Measurements from ENCODE around the gene LRPAP1. TPM values are rescaled to one million over a fixed set of nuclear protein-coding genes. Genes with fewer than 3 reads are reported as not detected.
A peak's percentile ranks its signal among the peaks of the same experiment; 100 is the strongest.
"Not testable (repeated sequence)": the region's sequence is repeated elsewhere in the genome, so short reads cannot be mapped to it uniquely, and the experiment has no call there.

Gene LRPAP1, protein sequence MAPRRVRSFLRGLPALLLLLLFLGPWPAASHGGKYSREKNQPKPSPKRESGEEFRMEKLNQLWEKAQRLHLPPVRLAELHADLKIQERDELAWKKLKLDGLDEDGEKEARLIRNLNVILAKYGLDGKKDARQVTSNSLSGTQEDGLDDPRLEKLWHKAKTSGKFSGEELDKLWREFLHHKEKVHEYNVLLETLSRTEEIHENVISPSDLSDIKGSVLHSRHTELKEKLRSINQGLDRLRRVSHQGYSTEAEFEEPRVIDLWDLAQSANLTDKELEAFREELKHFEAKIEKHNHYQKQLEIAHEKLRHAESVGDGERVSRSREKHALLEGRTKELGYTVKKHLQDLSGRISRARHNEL
- total RNA-seq: 149 and 153 TPM in 2 replicates
- long read RNA-seq, full-length matches to known transcripts: 1,233 of 1,259 reads
- long read RNA-seq, partial matches to known transcripts: 4 of 1,259 reads
- long read RNA-seq, other reads (novel, unspliced or antisense): 22 of 1,259 reads

GRCh38 chr4:3531879-3532750 lies at the start of gene LRPAP1:
LRPAP1 (minus strand) TSS chr4:3532422; CDS start chr4:3532412, 10 bp downstream.
- H3K27ac Mint-ChIP-seq (ENCODE audit: unreplicated experiment): peak within 1 kb of the TSS; percentile 88
- H3K27me3 Mint-ChIP-seq (ENCODE audit: unreplicated experiment): peaks cover 2% of the 10 kb centered on the region
- H3K9me3 Mint-ChIP-seq (ENCODE audit: unreplicated experiment): no peaks in the 10 kb centered on the region
- DNase-seq (ENCODE audit: extremely low spot score, unreplicated experiment): peak; percentile 97
- peaks cover 16% of the 10 kb centered on the region for H3K4me1 Mint-ChIP-seq (ENCODE audit: unreplicated experiment)
- H3K36me3 Mint-ChIP-seq (ENCODE audit: unreplicated experiment): no peaks in the 10 kb centered on the region
- H3K4me3 Mint-ChIP-seq (ENCODE audit: unreplicated experiment): peak within 1 kb of the TSS; percentile 99
- TF ChIP-seq, protein P1, sequence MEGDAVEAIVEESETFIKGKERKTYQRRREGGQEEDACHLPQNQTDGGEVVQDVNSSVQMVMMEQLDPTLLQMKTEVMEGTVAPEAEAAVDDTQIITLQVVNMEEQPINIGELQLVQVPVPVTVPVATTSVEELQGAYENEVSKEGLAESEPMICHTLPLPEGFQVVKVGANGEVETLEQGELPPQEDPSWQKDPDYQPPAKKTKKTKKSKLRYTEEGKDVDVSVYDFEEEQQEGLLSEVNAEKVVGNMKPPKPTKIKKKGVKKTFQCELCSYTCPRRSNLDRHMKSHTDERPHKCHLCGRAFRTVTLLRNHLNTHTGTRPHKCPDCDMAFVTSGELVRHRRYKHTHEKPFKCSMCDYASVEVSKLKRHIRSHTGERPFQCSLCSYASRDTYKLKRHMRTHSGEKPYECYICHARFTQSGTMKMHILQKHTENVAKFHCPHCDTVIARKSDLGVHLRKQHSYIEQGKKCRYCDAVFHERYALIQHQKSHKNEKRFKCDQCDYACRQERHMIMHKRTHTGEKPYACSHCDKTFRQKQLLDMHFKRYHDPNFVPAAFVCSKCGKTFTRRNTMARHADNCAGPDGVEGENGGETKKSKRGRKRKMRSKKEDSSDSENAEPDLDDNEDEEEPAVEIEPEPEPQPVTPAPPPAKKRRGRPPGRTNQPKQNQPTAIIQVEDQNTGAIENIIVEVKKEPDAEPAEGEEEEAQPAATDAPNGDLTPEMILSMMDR (IDR thresholded peaks at IDR 0.05): no peak

GRCh38 chr4:3581334-3582090 lies 49.3 kb upstream of the LRPAP1 start:
- H3K36me3 Mint-ChIP-seq (ENCODE audit: unreplicated experiment); H3K27ac Mint-ChIP-seq (ENCODE audit: unreplicated experiment); DNase-seq (ENCODE audit: extremely low spot score, unreplicated experiment); H3K4me1 Mint-ChIP-seq (ENCODE audit: unreplicated experiment); H3K9me3 Mint-ChIP-seq (ENCODE audit: unreplicated experiment); H3K4me3 Mint-ChIP-seq (ENCODE audit: unreplicated experiment): not testable (repeated sequence)
- peaks cover 11% of the 10 kb centered on the region for H3K27me3 Mint-ChIP-seq (ENCODE audit: unreplicated experiment)

GRCh38 chr4:3580859-3581258 lies 48.6 kb upstream of the LRPAP1 start:
- H3K4me1 Mint-ChIP-seq (ENCODE audit: unreplicated experiment); H3K36me3 Mint-ChIP-seq (ENCODE audit: unreplicated experiment); DNase-seq (ENCODE audit: extremely low spot score, unreplicated experiment); H3K9me3 Mint-ChIP-seq (ENCODE audit: unreplicated experiment); H3K27ac Mint-ChIP-seq (ENCODE audit: unreplicated experiment); H3K4me3 Mint-ChIP-seq (ENCODE audit: unreplicated experiment): not testable (repeated sequence)
- H3K27me3 Mint-ChIP-seq (ENCODE audit: unreplicated experiment): peaks cover 11% of the 10 kb centered on the region

- H3K36me3 Mint-ChIP-seq (ENCODE audit: unreplicated experiment); DNase-seq (ENCODE audit: extremely low spot score, unreplicated experiment); H3K27ac Mint-ChIP-seq (ENCODE audit: unreplicated experiment); H3K9me3 Mint-ChIP-seq (ENCODE audit: unreplicated experiment); H3K4me1 Mint-ChIP-seq (ENCODE audit: unreplicated experiment); H3K4me3 Mint-ChIP-seq (ENCODE audit: unreplicated experiment): not testable (repeated sequence)
- peaks cover 14% of the 10 kb centered on the region for H3K27me3 Mint-ChIP-seq (ENCODE audit: unreplicated experiment)
Measured at GRCh38 chr4:3578527-3579144, 46.4 kb upstream of the LRPAP1 start.

- not testable (repeated sequence) for H3K4me1 Mint-ChIP-seq (ENCODE audit: unreplicated experiment); H3K27ac Mint-ChIP-seq (ENCODE audit: unreplicated experiment); H3K36me3 Mint-ChIP-seq (ENCODE audit: unreplicated experiment); DNase-seq (ENCODE audit: extremely low spot score, unreplicated experiment); H3K4me3 Mint-ChIP-seq (ENCODE audit: unreplicated experiment); H3K9me3 Mint-ChIP-seq (ENCODE audit: unreplicated experiment)
- peaks cover 14% of the 10 kb centered on the region for H3K27me3 Mint-ChIP-seq (ENCODE audit: unreplicated experiment)
Measured at GRCh38 chr4:3578052-3578451, 45.8 kb upstream of the LRPAP1 start.

- not testable (repeated sequence) for H3K27ac Mint-ChIP-seq (ENCODE audit: unreplicated experiment); H3K36me3 Mint-ChIP-seq (ENCODE audit: unreplicated experiment); DNase-seq (ENCODE audit: extremely low spot score, unreplicated experiment); H3K4me1 Mint-ChIP-seq (ENCODE audit: unreplicated experiment); H3K4me3 Mint-ChIP-seq (ENCODE audit: unreplicated experiment); H3K9me3 Mint-ChIP-seq (ENCODE audit: unreplicated experiment)
- H3K27me3 Mint-ChIP-seq (ENCODE audit: unreplicated experiment): peaks cover 14% of the 10 kb centered on the region
Measured at GRCh38 chr4:3577208-3577892, 45.1 kb upstream of the LRPAP1 start.

DNA sequence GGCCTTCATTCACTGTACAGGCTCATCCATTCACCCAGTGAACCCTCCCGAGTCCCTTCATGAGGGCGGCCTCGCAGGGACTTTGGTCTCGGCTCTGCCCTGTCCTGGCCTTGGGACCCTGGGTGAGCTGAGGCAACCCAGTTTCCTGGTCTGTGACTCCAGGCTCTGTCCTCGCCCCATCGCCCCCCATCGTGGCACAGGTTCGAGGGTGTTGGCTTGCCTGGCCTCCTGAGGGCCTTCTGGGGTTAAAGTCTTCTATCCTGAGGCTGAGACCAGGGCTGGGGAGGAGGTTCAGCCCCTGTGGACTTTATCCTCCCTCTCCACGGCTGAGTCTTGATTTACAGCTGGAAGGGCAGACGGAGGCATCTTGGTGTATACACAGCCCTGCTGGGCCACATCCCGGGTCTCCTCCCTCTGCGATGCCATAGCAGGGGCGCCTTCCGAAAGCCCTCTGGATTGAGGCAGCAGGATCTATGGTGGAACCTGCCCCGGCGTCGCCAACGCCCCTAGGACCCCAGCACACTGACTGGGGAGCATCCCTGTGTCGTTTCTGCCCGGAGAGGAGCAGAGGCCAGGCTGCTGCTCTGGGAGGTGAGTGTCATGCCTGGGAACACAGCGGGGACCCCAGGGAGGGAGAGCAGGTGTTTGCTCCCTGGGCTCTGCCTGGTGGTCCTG lies 44.4 kb upstream of the LRPAP1 start:
- not testable (repeated sequence) for H3K9me3 Mint-ChIP-seq (ENCODE audit: unreplicated experiment); H3K27ac Mint-ChIP-seq (ENCODE audit: unreplicated experiment); H3K36me3 Mint-ChIP-seq (ENCODE audit: unreplicated experiment); H3K4me3 Mint-ChIP-seq (ENCODE audit: unreplicated experiment); H3K4me1 Mint-ChIP-seq (ENCODE audit: unreplicated experiment); DNase-seq (ENCODE audit: extremely low spot score, unreplicated experiment)
- peaks cover 14% of the 10 kb centered on the region for H3K27me3 Mint-ChIP-seq (ENCODE audit: unreplicated experiment)

- H3K4me3 Mint-ChIP-seq (ENCODE audit: unreplicated experiment); H3K4me1 Mint-ChIP-seq (ENCODE audit: unreplicated experiment); H3K27ac Mint-ChIP-seq (ENCODE audit: unreplicated experiment); H3K9me3 Mint-ChIP-seq (ENCODE audit: unreplicated experiment); H3K36me3 Mint-ChIP-seq (ENCODE audit: unreplicated experiment); DNase-seq (ENCODE audit: extremely low spot score, unreplicated experiment): not testable (repeated sequence)
- H3K27me3 Mint-ChIP-seq (ENCODE audit: unreplicated experiment): peaks cover 14% of the 10 kb centered on the region
Measured at GRCh38 chr4:3575426-3576369, 43.5 kb upstream of the LRPAP1 start.

DNA sequence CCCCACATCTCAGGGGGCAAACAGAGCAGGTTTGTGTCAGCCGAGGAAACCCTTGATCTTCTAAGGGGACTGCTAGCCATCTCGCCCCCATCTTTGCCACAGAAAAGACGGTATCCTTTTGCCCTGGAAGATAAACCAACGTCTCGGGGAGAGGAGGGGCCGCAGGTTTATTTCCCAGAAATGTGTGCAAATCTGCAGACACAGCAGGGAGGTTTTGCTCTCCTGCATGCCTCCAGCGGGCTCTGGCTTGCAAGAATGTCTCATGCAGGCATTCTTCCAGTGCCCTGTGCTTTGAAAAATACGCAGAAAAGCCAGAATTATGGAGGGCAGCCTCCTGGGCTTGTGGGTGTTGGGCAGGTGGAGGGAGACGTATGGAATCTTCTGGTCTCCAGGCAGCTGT lies 42.6 kb upstream of the LRPAP1 start:
- not testable (repeated sequence) for H3K4me1 Mint-ChIP-seq (ENCODE audit: unreplicated experiment); H3K27ac Mint-ChIP-seq (ENCODE audit: unreplicated experiment); DNase-seq (ENCODE audit: extremely low spot score, unreplicated experiment); H3K36me3 Mint-ChIP-seq (ENCODE audit: unreplicated experiment); H3K4me3 Mint-ChIP-seq (ENCODE audit: unreplicated experiment); H3K9me3 Mint-ChIP-seq (ENCODE audit: unreplicated experiment)
- H3K27me3 Mint-ChIP-seq (ENCODE audit: unreplicated experiment): peaks cover 14% of the 10 kb centered on the region

Data from osteocyte (in vitro differentiated cells).